ENCODE data around the gene GRAP.
"Not testable (repeated sequence)": the region's sequence is repeated elsewhere in the genome, so short reads cannot be mapped to it uniquely, and the experiment has no call there.

GRAP gene

GRCh38 chr17:19041871-19042270 lies 4.9 kb downstream of the GRAP start:
- not testable (repeated sequence) for DNase-seq

- DNase-seq: not testable (repeated sequence)
These were observed 6.4 kb downstream of the GRAP start for GRCh38 chr17:19040350-19040749.

- not testable (repeated sequence) for DNase-seq
These were observed 8.0 kb downstream of the GRAP start for GRCh38 chr17:19038730-19039129.

GRCh38 chr17:19038007-19038406 lies 8.8 kb downstream of the GRAP start:
- DNase-seq: not testable (repeated sequence)

GRCh38 chr17:19037547-19037946 lies 9.2 kb downstream of the GRAP start:
- DNase-seq: not testable (repeated sequence)

- DNase-seq: not testable (repeated sequence)
These were observed 10.6 kb downstream of the GRAP start for GRCh38 chr17:19036186-19036585.

GRCh38 chr17:19032377-19032988 lies 14.3 kb downstream of the GRAP start:
- DNase-seq: not testable (repeated sequence)

- DNase-seq: not testable (repeated sequence)
These were observed 15.0 kb downstream of the GRAP start for GRCh38 chr17:19031729-19032128.

GRCh38 chr17:19030771-19031449 lies 15.8 kb downstream of the GRAP start:
- DNase-seq: not testable (repeated sequence)

GRCh38 chr17:19029740-19030139 lies 17.0 kb downstream of the GRAP start:
- DNase-seq: not testable (repeated sequence)

GRCh38 chr17:19028671-19029070 lies 18.1 kb downstream of the GRAP start:
- DNase-seq: not testable (repeated sequence)

GRCh38 chr17:19024101-19025078 lies 22.4 kb downstream of the GRAP start:
- no peak for DNase-seq

GRCh38 chr17:19023209-19023999 lies 23.4 kb downstream of the GRAP start:
- no peak for DNase-seq

GRCh38 chr17:19022747-19023146 lies 24.0 kb downstream of the GRAP start:
- DNase-seq: no peak

- no peak for DNase-seq
These were observed 24.6 kb downstream of the GRAP start for GRCh38 chr17:19022128-19022527.

- DNase-seq: no peak
These were observed 25.1 kb downstream of the GRAP start for GRCh38 chr17:19021622-19022083.

- DNase-seq: not testable (repeated sequence)
These were observed 25.6 kb downstream of the GRAP start for GRCh38 chr17:19021011-19021621.

- no peak for DNase-seq
These were observed 26.7 kb downstream of the GRAP start for GRCh38 chr17:19020016-19020415.

GRCh38 chr17:19019041-19019941 lies 27.5 kb downstream of the GRAP start:
- no peak for DNase-seq

GRCh38 chr17:19018600-19018950 lies 28.2 kb downstream of the GRAP start:
- no peak for DNase-seq

Measured in NCI-H2081 treated with DMSO at 0.1 percent for 48 hours (cell line).